ENCODE results near the gene RSU1. TPM values are rescaled to one million over a fixed set of nuclear protein-coding genes. Genes with fewer than 3 reads are reported as not detected.
A peak's percentile ranks its signal among the peaks of the same experiment; 100 is the strongest.

The RSU1 gene
- total and polyA plus RNA-seq, 10 of the 15 experiments (the other 5 are each of a cell fraction or from before 2014, with no cell fraction given): 49.2 to 139 (median 81.3) TPM

DNA sequence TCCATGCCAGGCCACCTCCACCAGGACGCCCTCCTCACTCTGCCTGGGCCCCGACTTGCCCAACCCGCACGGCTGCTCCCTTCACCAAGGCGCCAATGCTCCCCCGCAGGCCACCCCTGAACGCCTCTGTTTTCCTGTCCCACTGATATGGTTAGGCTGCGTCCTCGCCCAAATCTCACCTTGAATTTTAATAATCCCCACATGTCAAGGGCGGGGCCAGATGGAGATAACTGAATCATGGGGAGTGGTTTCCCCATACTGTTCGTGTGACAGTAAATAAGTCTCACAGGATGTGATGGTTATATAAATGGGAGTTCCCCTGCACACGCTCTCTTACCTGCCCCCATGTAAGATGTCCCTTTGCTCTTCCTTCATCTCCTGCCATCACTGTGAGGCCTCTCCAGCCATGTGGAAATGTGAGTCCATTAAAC, 29.8 kb downstream of the RSU1 start:
- no peaks in the 10 kb centered on the region for H4K20me1 ChIP-seq (ENCODE audit: control insufficient read depth, insufficient read depth)
- DNase-seq (ENCODE audit: low read depth, low spot score): no peak
- no peak overlapping the region; the same call in none of the 2 replicates for H3K9ac ChIP-seq (ENCODE audit: control insufficient read depth, insufficient read depth, low read length)
- ChIA-PET CTCF (no interaction called here), POLR2A (interaction anchor here (1.5 kb wide), 1 partner anchor 10 kb away, joined by 3 read pairs; no protein-coding TSS in a partner anchor), RAD21 (ENCODE audit: unreplicated experiment) (no interaction called here), SMC1A (ENCODE audit: uncharacterized antibody, unreplicated experiment) (interaction anchor here (1.8 kb wide), 1 partner anchor 13 kb away, joined by 8 read pairs; no protein-coding TSS in a partner anchor)
- in situ Hi-C loops (cut with MboI) (loop anchor here (10.0 kb wide), 1 partner anchor 663 kb away; no protein-coding TSS in a partner anchor), intact Hi-C loops (cut with micrococcal nuclease; ENCODE audit: unreplicated experiment) (no loop called here)
- H3K4me3 ChIP-seq: no peak overlapping the region
- H3K9me3 ChIP-seq (replicated peaks; ENCODE audit: control insufficient read depth, insufficient read depth, low read length): peaks cover 2% of the 10 kb centered on the region; the same call in 1 of the 3 replicates
- H3K27me3 ChIP-seq (replicated peaks in 1 of 2; ENCODE audit: control insufficient read depth in 2 of 2, insufficient read depth in 2 of 2, low read length in 1 of 2): no peaks in the 10 kb centered on the region
- 77% methylated on average over 12 of the region's 12 CpGs for WGBS (ENCODE audit: insufficient coverage, insufficient replicate concordance, low lambda C conversion rate, missing lambda C conversion rate)
- H2AFZ ChIP-seq (ENCODE audit: control insufficient read depth, low read depth, low read length): peak overlapping the region; percentile 75
- H3K4me1 ChIP-seq (ENCODE audit: control insufficient read depth, insufficient read depth, low read length): peaks cover 19% of the 10 kb centered on the region
- FAIRE-seq: no peak
- peaks cover 1% of the 10 kb centered on the region for H3K79me2 ChIP-seq (ENCODE audit: control insufficient read depth, insufficient read depth, low read length)
- H3K27ac ChIP-seq (ENCODE audit: control insufficient read depth, insufficient read depth): peak overlapping the region; percentile 83
- H3K36me3 ChIP-seq (ENCODE audit: control insufficient read depth in 2 of 2, insufficient read depth in 2 of 2, low read length in 1 of 2): peaks cover 0 to 4% of the 10 kb centered on the region in 2 experiments; a peak in 2 of 4 replicates
- no TSS peak for BruUV-seq (replicated peaks)
- peak overlapping the region; percentile 56 for H3K4me2 ChIP-seq (ENCODE audit: control insufficient read depth, insufficient read depth)
- peak; percentile 94 for ATAC-seq
- TF ChIP-seq, protein P1, sequence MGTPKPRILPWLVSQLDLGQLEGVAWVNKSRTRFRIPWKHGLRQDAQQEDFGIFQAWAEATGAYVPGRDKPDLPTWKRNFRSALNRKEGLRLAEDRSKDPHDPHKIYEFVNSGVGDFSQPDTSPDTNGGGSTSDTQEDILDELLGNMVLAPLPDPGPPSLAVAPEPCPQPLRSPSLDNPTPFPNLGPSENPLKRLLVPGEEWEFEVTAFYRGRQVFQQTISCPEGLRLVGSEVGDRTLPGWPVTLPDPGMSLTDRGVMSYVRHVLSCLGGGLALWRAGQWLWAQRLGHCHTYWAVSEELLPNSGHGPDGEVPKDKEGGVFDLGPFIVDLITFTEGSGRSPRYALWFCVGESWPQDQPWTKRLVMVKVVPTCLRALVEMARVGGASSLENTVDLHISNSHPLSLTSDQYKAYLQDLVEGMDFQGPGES (IDR thresholded peaks at IDR 0.05): no peak
- TF ChIP-seq, protein P2, sequence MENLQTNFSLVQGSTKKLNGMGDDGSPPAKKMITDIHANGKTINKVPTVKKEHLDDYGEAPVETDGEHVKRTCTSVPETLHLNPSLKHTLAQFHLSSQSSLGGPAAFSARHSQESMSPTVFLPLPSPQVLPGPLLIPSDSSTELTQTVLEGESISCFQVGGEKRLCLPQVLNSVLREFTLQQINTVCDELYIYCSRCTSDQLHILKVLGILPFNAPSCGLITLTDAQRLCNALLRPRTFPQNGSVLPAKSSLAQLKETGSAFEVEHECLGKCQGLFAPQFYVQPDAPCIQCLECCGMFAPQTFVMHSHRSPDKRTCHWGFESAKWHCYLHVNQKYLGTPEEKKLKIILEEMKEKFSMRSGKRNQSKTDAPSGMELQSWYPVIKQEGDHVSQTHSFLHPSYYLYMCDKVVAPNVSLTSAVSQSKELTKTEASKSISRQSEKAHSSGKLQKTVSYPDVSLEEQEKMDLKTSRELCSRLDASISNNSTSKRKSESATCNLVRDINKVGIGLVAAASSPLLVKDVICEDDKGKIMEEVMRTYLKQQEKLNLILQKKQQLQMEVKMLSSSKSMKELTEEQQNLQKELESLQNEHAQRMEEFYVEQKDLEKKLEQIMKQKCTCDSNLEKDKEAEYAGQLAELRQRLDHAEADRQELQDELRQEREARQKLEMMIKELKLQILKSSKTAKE (IDR thresholded peaks at IDR 0.05; ENCODE audit: low read depth, poor library complexity, severe bottlenecking): no peak
- no peak for TF ChIP-seq SUPT20H (IDR thresholded peaks at IDR 0.05; ENCODE audit: borderline replicate concordance, control insufficient read depth, low read depth, low read length)
- TF ChIP-seq STAT3 (IDR thresholded peaks at IDR 0.05; ENCODE audit: low read depth, low read length): no peak
- no peak for TF ChIP-seq POU2F2 (IDR thresholded peaks at IDR 0.05; ENCODE audit: borderline replicate concordance, low read depth, low read length)
- TF ChIP-seq, protein P3, sequence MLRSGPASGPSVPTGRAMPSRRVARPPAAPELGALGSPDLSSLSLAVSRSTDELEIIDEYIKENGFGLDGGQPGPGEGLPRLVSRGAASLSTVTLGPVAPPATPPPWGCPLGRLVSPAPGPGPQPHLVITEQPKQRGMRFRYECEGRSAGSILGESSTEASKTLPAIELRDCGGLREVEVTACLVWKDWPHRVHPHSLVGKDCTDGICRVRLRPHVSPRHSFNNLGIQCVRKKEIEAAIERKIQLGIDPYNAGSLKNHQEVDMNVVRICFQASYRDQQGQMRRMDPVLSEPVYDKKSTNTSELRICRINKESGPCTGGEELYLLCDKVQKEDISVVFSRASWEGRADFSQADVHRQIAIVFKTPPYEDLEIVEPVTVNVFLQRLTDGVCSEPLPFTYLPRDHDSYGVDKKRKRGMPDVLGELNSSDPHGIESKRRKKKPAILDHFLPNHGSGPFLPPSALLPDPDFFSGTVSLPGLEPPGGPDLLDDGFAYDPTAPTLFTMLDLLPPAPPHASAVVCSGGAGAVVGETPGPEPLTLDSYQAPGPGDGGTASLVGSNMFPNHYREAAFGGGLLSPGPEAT (IDR thresholded peaks at IDR 0.05; ENCODE audit: low read depth): 0 out of 2 replicates have a peak, but pooled peaks have one; percentile 27
- no peak for TF ChIP-seq NFYB (IDR thresholded peaks at IDR 0.05; ENCODE audit: insufficient read depth, low read depth, low read length)
- TF ChIP-seq, protein P4, sequence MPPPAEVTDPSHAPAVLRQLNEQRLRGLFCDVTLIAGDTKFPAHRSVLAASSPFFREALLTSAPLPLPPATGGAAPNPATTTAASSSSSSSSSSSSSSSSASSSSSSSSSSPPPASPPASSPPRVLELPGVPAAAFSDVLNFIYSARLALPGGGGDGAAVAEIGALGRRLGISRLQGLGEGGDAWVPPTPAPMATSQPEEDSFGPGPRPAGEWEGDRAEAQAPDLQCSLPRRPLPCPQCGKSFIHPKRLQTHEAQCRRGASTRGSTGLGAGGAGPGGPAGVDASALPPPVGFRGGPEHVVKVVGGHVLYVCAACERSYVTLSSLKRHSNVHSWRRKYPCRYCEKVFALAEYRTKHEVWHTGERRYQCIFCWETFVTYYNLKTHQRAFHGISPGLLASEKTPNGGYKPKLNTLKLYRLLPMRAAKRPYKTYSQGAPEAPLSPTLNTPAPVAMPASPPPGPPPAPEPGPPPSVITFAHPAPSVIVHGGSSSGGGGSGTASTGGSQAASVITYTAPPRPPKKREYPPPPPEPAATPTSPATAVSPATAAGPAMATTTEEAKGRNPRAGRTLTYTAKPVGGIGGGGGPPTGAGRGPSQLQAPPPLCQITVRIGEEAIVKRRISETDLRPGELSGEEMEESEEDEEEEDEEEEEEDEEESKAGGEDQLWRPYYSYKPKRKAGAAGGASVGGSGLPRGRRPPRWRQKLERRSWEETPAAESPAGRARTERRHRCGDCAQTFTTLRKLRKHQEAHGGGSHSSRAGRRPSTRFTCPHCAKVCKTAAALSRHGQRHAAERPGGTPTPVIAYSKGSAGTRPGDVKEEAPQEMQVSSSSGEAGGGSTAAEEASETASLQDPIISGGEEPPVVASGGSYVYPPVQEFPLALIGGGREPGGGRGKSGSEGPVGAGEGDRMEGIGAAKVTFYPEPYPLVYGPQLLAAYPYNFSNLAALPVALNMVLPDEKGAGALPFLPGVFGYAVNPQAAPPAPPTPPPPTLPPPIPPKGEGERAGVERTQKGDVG (CRISPR knock-in tag; IDR thresholded peaks at IDR 0.05): no peak
- no peak for TF ChIP-seq PAX8 (IDR thresholded peaks at IDR 0.05)
- TF ChIP-seq, protein P5, sequence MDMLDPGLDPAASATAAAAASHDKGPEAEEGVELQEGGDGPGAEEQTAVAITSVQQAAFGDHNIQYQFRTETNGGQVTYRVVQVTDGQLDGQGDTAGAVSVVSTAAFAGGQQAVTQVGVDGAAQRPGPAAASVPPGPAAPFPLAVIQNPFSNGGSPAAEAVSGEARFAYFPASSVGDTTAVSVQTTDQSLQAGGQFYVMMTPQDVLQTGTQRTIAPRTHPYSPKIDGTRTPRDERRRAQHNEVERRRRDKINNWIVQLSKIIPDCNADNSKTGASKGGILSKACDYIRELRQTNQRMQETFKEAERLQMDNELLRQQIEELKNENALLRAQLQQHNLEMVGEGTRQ (IDR thresholded peaks at IDR 0.05; ENCODE audit: borderline replicate concordance, low read depth, low read length): no peak
